WTC11 (cell line): ENCODE results near the gene PRSS53. TPM values are rescaled to one million over a fixed set of nuclear protein-coding genes. Genes with fewer than 3 reads are reported as not detected.

ENCODE experiments used
- ATAC-seq: fragments of 200-7000 bp; cut with Tn5 transposase; 2 replicates; pipeline ENCODE4 v1.10.0; 2021; ENCODE audit warnings: mild to moderate bottlenecking, moderate library complexity
- CTCF ChIA-PET: fragments of 300-600 bp; sonication (Branson Sonifier 250); formaldehyde crosslinking; loops from one replicate; lab custom pipeline; 2021; ENCODE audit warnings: antibody characterized with exemption; lab: Charles Lee
- POLR2A ChIA-PET: fragments of 350-600 bp; sonication (Branson Sonifier 250); formaldehyde crosslinking; loops from one replicate; lab custom pipeline; 2021; ENCODE audit warnings: antibody characterized with exemption; lab: Charles Lee
- DNase-seq: peaks from one replicate; pipeline ENCODE4 v3.0.0; 2021; ENCODE audit warnings: low spot score
- H3K27ac Mint-ChIP-seq: 2 replicates; pipeline ENCODE4 v1.8.0; 2021; ENCODE audit warnings: mixed read lengths
- H3K27me3 Mint-ChIP-seq: 2 replicates; pipeline ENCODE4 v1.8.0; 2021; ENCODE audit warnings: low read depth, mild to moderate bottlenecking, moderate library complexity, mixed read lengths
- H3K36me3 Mint-ChIP-seq: 2 replicates; pipeline ENCODE4 v1.8.0; 2021; ENCODE audit warnings: mixed read lengths
- H3K4me1 Mint-ChIP-seq: 2 replicates; pipeline ENCODE4 v1.8.0; 2022; ENCODE audit warnings: mixed read lengths
- H3K4me3 Mint-ChIP-seq: 2 replicates; pipeline ENCODE4 v1.8.0; 2021; ENCODE audit warnings: mild to moderate bottlenecking, moderate library complexity, mixed read lengths
- H3K9me3 Mint-ChIP-seq: 2 replicates; pipeline ENCODE4 v1.8.0; 2021; ENCODE audit warnings: mixed read lengths
- ATF1 ChIP-seq: sonication (generic); formaldehyde crosslinking; IDR thresholded peaks from 2 replicates; pipeline ENCODE4 v1.8.1; 2023; ENCODE audit warnings: mild to moderate bottlenecking, moderate library complexity, missing genetic modification reagents
- CREB1 ChIP-seq: sonication (generic); formaldehyde crosslinking; IDR thresholded peaks from 2 replicates; pipeline ENCODE4 v1.8.0; 2023; ENCODE audit warnings: mild to moderate bottlenecking, missing genetic modification reagents
- ESRRA ChIP-seq: sonication (generic); formaldehyde crosslinking; IDR thresholded peaks from 2 replicates; pipeline ENCODE4 v1.8.1; 2022; ENCODE audit warnings: mild to moderate bottlenecking, missing genetic modification reagents, borderline replicate concordance
- FOXJ3 ChIP-seq: sonication (generic); formaldehyde crosslinking; IDR thresholded peaks from 2 replicates; pipeline ENCODE4 v1.9.0; 2021; ENCODE audit warnings: missing genetic modification reagents, mild to moderate bottlenecking, borderline replicate concordance
- GRHL2 ChIP-seq: fragments of 250-450 bp; sonication (Bioruptor Pico); IDR thresholded peaks from 2 replicates; pipeline ENCODE4 v1.8.0; 2022; ENCODE audit warnings: mild to moderate bottlenecking, moderate library complexity; ENCODE audit not compliant: insufficient replicate concordance, severe bottlenecking
- JAZF1 ChIP-seq: fragments of 250-450 bp; sonication (Bioruptor Pico); IDR thresholded peaks from 2 replicates; pipeline ENCODE4 v1.9.0; 2021; ENCODE audit warnings: moderate library complexity, mild to moderate bottlenecking, inconsistent platforms
- NFE2L1 ChIP-seq: sonication (generic); formaldehyde crosslinking; IDR thresholded peaks from 2 replicates; pipeline ENCODE4 v1.8.1; 2023; ENCODE audit warnings: missing genetic modification reagents
- SMAD3 ChIP-seq: sonication (generic); formaldehyde crosslinking; IDR thresholded peaks from 2 replicates; pipeline ENCODE4 v1.8.0; 2022; ENCODE audit warnings: missing genetic modification reagents, mild to moderate bottlenecking, borderline replicate concordance
- SP1 ChIP-seq: sonication (generic); formaldehyde crosslinking; conservative IDR thresholded peaks from 2 replicates; pipeline ENCODE4 v1.8.1; 2022; ENCODE audit warnings: missing genetic modification reagents
- TEAD4 ChIP-seq: sonication (generic); formaldehyde crosslinking; IDR thresholded peaks from 2 replicates; pipeline ENCODE4 v1.8.0; 2022; ENCODE audit warnings: mild to moderate bottlenecking, missing genetic modification reagents
- ZBTB21 ChIP-seq: sonication (generic); formaldehyde crosslinking; IDR thresholded peaks from 2 replicates; pipeline ENCODE4 v1.8.1; 2023; ENCODE audit warnings: mild to moderate bottlenecking, missing genetic modification reagents, borderline replicate concordance
- ZNF138 ChIP-seq: sonication (generic); formaldehyde crosslinking; conservative IDR thresholded peaks from 2 replicates; pipeline ENCODE4 v1.8.1; 2022; ENCODE audit warnings: mild to moderate bottlenecking, moderate library complexity, missing genetic modification reagents
- ZNF232 ChIP-seq: sonication (generic); formaldehyde crosslinking; IDR thresholded peaks from 2 replicates; pipeline ENCODE4 v1.8.0; 2022; ENCODE audit warnings: mild to moderate bottlenecking, missing genetic modification reagents
- ZNF423 ChIP-seq: fragments of 250-450 bp; sonication (Bioruptor Pico); IDR thresholded peaks from 2 replicates; pipeline ENCODE4 v2.1.2; 2022; ENCODE audit warnings: mild to moderate bottlenecking, moderate library complexity
- ZNF671 ChIP-seq: fragments of 250-450 bp; sonication (Bioruptor Pico); IDR thresholded peaks from 2 replicates; pipeline ENCODE4 v1.8.0; 2021; ENCODE audit warnings: mild to moderate bottlenecking
- total RNA-seq: library from RNA; stranded (reverse); gene quantifications from 3 replicates; pipeline ENCODE4 v1.2.3, GENCODE V29; 2021
- TF ChIP-seq, protein P1 (sequence below): sonication (generic); formaldehyde crosslinking; IDR thresholded peaks from 2 replicates; pipeline ENCODE4 v1.8.1; 2023; ENCODE audit warnings: mild to moderate bottlenecking, missing genetic modification reagents, borderline replicate concordance
- TF ChIP-seq, protein P2 (sequence below): sonication (generic); formaldehyde crosslinking; IDR thresholded peaks from 2 replicates; pipeline ENCODE4 v1.8.1; 2023; ENCODE audit warnings: mild to moderate bottlenecking, missing genetic modification reagents
- TF ChIP-seq, protein P3 (sequence below): sonication (generic); formaldehyde crosslinking; IDR thresholded peaks from 2 replicates; pipeline ENCODE4 v1.8.0; 2023; ENCODE audit warnings: missing genetic modification reagents, mild to moderate bottlenecking, borderline replicate concordance
- TF ChIP-seq, protein P4 (sequence below): fragments of 250-450 bp; sonication (Bioruptor Pico); IDR thresholded peaks from 2 replicates; pipeline ENCODE4 v1.9.0; 2021; ENCODE audit warnings: moderate library complexity, mild to moderate bottlenecking, inconsistent platforms, borderline replicate concordance
- TF ChIP-seq, protein P5 (sequence below): sonication (generic); formaldehyde crosslinking; IDR thresholded peaks from 2 replicates; pipeline ENCODE4 v1.8.1; 2022; ENCODE audit warnings: mild to moderate bottlenecking, moderate library complexity, missing genetic modification reagents
- TF ChIP-seq, protein P6 (sequence below): sonication (generic); formaldehyde crosslinking; IDR thresholded peaks from 2 replicates; pipeline ENCODE4 v1.8.1; 2023; ENCODE audit warnings: mild to moderate bottlenecking, missing genetic modification reagents, moderate library complexity
- TF ChIP-seq, protein P7 (sequence below): sonication (generic); formaldehyde crosslinking; IDR thresholded peaks from 2 replicates; pipeline ENCODE4 v1.8.0; 2022; ENCODE audit warnings: mild to moderate bottlenecking, missing genetic modification reagents
- TF ChIP-seq, protein P8 (sequence below): sonication (generic); formaldehyde crosslinking; conservative IDR thresholded peaks from 2 replicates; pipeline ENCODE4 v1.8.1; 2022; ENCODE audit warnings: mild to moderate bottlenecking, missing genetic modification reagents
- TF ChIP-seq, protein P9 (sequence below): fragments of 250-450 bp; sonication (Bioruptor Pico); IDR thresholded peaks from 2 replicates; pipeline ENCODE4 v2.1.2; 2022; ENCODE audit warnings: mild to moderate bottlenecking, moderate library complexity

The PRSS53 gene
- total RNA-seq, 1 experiment from 2014 or later: 4.9 TPM

DNA sequence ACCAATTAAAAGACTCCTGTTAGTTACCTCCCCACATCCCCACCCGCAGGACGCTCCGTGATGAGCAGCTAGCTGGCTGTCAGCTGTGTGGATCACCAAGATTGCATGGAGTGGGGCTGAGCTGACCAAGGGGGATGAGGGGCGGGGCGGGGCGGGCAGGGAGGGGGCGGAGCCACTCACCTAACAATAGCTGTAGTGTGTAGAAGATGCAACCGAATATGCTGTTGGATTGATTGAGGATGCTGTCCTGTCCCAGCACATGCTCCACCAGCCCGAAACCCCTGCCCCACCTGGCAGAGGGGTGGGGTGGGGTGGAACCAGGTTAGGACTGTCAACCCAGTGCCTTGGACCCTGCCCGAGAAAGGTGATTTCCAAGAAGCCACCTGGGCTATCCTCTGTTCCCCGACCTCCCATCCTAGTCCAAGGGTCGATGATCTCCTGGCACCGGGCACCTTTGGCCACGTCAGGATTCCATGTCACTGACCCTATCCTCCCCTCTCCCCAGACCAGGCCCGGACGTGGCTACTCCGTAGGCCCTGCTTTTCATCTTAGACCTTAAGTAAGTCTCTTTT is 4.5 kb upstream of the PRSS53 start (continued):
- TF ChIP-seq, protein P1, sequence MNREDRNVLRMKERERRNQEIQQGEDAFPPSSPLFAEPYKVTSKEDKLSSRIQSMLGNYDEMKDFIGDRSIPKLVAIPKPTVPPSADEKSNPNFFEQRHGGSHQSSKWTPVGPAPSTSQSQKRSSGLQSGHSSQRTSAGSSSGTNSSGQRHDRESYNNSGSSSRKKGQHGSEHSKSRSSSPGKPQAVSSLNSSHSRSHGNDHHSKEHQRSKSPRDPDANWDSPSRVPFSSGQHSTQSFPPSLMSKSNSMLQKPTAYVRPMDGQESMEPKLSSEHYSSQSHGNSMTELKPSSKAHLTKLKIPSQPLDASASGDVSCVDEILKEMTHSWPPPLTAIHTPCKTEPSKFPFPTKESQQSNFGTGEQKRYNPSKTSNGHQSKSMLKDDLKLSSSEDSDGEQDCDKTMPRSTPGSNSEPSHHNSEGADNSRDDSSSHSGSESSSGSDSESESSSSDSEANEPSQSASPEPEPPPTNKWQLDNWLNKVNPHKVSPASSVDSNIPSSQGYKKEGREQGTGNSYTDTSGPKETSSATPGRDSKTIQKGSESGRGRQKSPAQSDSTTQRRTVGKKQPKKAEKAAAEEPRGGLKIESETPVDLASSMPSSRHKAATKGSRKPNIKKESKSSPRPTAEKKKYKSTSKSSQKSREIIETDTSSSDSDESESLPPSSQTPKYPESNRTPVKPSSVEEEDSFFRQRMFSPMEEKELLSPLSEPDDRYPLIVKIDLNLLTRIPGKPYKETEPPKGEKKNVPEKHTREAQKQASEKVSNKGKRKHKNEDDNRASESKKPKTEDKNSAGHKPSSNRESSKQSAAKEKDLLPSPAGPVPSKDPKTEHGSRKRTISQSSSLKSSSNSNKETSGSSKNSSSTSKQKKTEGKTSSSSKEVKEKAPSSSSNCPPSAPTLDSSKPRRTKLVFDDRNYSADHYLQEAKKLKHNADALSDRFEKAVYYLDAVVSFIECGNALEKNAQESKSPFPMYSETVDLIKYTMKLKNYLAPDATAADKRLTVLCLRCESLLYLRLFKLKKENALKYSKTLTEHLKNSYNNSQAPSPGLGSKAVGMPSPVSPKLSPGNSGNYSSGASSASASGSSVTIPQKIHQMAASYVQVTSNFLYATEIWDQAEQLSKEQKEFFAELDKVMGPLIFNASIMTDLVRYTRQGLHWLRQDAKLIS: no peak

DNA sequence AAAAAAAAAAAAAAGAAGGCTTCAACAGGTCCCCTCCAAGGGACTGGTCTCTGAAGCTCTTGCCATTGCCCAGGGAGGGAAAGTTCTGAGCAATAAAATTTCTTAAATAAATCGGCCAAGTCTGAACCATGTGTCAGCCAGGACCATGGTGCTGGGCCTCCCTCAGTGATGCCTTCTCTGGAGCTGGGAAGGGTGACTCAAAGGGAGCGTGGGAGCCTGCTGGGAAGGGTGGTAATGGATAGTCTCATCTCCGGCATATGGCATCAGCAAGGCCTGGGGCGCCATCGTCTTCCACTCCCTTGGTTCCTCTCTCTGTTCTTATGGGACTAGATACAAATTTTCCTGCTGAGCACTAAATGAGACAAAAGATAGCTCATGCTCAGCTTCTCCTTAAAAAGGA is 3.6 kb upstream of the PRSS53 start:
- CTCF ChIA-PET: interaction anchor here (0.7 to 3.2 kb wide), 8 partner anchors 19 to 368 kb away, joined by 3 to 24 read pairs (median 3); partner anchors contain the start of genes HSD3B7, KAT8, ZNF646 and ZNF668
- Mint-ChIP-seq H3K27ac (no peak overlapping the region), H3K4me3 (peak overlapping the region; percentile 41; the same call in 1 of the 2 replicates)

DNA sequence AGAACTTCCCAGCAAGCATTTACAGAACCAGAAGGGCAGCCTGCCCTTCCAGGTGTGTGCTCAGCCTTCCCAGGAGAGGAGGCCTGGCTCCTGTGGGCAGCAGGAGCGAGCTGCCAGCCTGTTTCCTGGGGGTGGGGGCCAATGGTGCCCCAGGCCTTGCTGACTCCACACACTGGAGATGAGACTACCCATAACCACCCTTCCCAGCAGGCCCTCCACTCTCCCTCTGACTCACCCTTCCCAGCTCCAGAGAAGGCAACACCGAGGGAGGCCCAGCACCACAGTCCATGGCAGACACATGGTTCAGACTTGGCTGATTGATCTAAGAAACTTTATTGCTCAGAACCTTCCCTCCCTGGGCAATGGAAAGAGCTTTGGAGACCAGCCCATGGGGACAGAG is 1.8 kb upstream of the PRSS53 start:
- ChIA-PET CTCF (no interaction called here), POLR2A (no interaction called here)
- DNase-seq: no peak
- Mint-ChIP-seq H3K27me3 (no peaks in the 10 kb centered on the region), H3K4me3 (no peak overlapping the region), H3K9me3 (0 out of 2 replicates have a peak, but pooled peaks cover 2% of the 10 kb centered on the region), H3K36me3 (peaks cover 12% of the 10 kb centered on the region), H3K4me1 (peaks cover 11% of the 10 kb centered on the region), H3K27ac (no peak overlapping the region)
- no peak for ATAC-seq
- TF ChIP-seq, protein P2, sequence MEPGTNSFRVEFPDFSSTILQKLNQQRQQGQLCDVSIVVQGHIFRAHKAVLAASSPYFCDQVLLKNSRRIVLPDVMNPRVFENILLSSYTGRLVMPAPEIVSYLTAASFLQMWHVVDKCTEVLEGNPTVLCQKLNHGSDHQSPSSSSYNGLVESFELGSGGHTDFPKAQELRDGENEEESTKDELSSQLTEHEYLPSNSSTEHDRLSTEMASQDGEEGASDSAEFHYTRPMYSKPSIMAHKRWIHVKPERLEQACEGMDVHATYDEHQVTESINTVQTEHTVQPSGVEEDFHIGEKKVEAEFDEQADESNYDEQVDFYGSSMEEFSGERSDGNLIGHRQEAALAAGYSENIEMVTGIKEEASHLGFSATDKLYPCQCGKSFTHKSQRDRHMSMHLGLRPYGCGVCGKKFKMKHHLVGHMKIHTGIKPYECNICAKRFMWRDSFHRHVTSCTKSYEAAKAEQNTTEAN (CRISPR knock-in tag): no peak
- TF ChIP-seq, protein P3, sequence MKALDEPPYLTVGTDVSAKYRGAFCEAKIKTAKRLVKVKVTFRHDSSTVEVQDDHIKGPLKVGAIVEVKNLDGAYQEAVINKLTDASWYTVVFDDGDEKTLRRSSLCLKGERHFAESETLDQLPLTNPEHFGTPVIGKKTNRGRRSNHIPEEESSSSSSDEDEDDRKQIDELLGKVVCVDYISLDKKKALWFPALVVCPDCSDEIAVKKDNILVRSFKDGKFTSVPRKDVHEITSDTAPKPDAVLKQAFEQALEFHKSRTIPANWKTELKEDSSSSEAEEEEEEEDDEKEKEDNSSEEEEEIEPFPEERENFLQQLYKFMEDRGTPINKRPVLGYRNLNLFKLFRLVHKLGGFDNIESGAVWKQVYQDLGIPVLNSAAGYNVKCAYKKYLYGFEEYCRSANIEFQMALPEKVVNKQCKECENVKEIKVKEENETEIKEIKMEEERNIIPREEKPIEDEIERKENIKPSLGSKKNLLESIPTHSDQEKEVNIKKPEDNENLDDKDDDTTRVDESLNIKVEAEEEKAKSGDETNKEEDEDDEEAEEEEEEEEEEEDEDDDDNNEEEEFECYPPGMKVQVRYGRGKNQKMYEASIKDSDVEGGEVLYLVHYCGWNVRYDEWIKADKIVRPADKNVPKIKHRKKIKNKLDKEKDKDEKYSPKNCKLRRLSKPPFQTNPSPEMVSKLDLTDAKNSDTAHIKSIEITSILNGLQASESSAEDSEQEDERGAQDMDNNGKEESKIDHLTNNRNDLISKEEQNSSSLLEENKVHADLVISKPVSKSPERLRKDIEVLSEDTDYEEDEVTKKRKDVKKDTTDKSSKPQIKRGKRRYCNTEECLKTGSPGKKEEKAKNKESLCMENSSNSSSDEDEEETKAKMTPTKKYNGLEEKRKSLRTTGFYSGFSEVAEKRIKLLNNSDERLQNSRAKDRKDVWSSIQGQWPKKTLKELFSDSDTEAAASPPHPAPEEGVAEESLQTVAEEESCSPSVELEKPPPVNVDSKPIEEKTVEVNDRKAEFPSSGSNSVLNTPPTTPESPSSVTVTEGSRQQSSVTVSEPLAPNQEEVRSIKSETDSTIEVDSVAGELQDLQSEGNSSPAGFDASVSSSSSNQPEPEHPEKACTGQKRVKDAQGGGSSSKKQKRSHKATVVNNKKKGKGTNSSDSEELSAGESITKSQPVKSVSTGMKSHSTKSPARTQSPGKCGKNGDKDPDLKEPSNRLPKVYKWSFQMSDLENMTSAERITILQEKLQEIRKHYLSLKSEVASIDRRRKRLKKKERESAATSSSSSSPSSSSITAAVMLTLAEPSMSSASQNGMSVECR (CRISPR knock-in tag): no peak
- TF ChIP-seq, protein P4, sequence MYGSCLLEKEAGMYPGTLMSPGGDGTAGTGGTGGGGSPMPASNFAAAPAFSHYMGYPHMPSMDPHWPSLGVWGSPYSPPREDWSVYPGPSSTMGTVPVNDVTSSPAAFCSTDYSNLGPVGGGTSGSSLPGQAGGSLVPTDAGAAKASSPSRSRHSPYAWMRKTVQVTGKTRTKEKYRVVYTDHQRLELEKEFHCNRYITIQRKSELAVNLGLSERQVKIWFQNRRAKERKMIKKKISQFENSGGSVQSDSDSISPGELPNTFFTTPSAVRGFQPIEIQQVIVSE (CRISPR knock-in tag): no peak
- no peak for TF ChIP-seq ZNF232 (CRISPR knock-in tag)
- TF ChIP-seq TEAD4 (CRISPR knock-in tag): no peak
- no peak for TF ChIP-seq SMAD3 (CRISPR knock-in tag)

More for the DNA sequence above, 3.6 kb upstream of the PRSS53 start:
- H3K9me3 Mint-ChIP-seq: 0 out of 2 replicates have a peak, but pooled peaks cover 4% of the 10 kb centered on the region
- TF ChIP-seq SP1 (CRISPR knock-in tag) (no peak), ATF1 (CRISPR knock-in tag) (no peak), ESRRA (CRISPR knock-in tag) (no peak), ZNF671 (no peak), NFE2L1 (CRISPR knock-in tag) (no peak), GRHL2 (no peak), ZNF138 (no peak), FOXJ3 (CRISPR knock-in tag) (no peak), ZNF232 (CRISPR knock-in tag) (no peak), ZNF423 (CRISPR knock-in tag) (no peak), CREB1 (CRISPR knock-in tag) (no peak), ZBTB21 (no peak), JAZF1 (CRISPR knock-in tag) (no peak)
- TF ChIP-seq, protein P5, sequence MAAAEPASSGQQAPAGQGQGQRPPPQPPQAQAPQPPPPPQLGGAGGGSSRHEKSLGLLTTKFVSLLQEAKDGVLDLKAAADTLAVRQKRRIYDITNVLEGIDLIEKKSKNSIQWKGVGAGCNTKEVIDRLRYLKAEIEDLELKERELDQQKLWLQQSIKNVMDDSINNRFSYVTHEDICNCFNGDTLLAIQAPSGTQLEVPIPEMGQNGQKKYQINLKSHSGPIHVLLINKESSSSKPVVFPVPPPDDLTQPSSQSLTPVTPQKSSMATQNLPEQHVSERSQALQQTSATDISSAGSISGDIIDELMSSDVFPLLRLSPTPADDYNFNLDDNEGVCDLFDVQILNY: no peak
- TF ChIP-seq, protein P6, sequence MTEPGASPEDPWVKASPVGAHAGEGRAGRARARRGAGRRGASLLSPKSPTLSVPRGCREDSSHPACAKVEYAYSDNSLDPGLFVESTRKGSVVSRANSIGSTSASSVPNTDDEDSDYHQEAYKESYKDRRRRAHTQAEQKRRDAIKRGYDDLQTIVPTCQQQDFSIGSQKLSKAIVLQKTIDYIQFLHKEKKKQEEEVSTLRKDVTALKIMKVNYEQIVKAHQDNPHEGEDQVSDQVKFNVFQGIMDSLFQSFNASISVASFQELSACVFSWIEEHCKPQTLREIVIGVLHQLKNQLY (CRISPR knock-in tag): no peak
- TF ChIP-seq, protein P7, sequence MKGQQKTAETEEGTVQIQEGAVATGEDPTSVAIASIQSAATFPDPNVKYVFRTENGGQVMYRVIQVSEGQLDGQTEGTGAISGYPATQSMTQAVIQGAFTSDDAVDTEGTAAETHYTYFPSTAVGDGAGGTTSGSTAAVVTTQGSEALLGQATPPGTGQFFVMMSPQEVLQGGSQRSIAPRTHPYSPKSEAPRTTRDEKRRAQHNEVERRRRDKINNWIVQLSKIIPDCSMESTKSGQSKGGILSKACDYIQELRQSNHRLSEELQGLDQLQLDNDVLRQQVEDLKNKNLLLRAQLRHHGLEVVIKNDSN (CRISPR knock-in tag): no peak
- TF ChIP-seq, protein P8, sequence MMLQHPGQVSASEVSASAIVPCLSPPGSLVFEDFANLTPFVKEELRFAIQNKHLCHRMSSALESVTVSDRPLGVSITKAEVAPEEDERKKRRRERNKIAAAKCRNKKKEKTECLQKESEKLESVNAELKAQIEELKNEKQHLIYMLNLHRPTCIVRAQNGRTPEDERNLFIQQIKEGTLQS (CRISPR knock-in tag): no peak
- TF ChIP-seq, protein P9, sequence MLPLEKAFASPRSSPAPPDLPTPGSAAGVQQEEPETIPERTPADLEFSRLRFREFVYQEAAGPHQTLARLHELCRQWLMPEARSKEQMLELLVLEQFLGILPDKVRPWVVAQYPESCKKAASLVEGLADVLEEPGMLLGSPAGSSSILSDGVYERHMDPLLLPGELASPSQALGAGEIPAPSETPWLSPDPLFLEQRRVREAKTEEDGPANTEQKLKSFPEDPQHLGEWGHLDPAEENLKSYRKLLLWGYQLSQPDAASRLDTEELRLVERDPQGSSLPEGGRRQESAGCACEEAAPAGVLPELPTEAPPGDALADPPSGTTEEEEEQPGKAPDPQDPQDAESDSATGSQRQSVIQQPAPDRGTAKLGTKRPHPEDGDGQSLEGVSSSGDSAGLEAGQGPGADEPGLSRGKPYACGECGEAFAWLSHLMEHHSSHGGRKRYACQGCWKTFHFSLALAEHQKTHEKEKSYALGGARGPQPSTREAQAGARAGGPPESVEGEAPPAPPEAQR: no peak
- H3K27me3 Mint-ChIP-seq: no peaks in the 10 kb centered on the region
- peaks cover 14% of the 10 kb centered on the region for H3K4me1 Mint-ChIP-seq
- H3K36me3 Mint-ChIP-seq: peaks cover 12% of the 10 kb centered on the region
- DNase-seq (no peak), ATAC-seq (no peak)
- POLR2A ChIA-PET: interaction anchor here (0.7 to 1.6 kb wide), 3 partner anchors 18 to 108 kb away, joined by 3 to 4 read pairs (median 4); partner anchors contain the start of genes KAT8, ZNF646 and ZNF668
